GM18498 (cell line): ENCODE data around the gene NTM.

Experiments
- ATAC-seq: cut with Tn5 transposase; IDR thresholded peaks from one replicate; pipeline ENCODE4 v1.9.1; 2021; ENCODE audit warnings: mild to moderate bottlenecking, moderate library complexity; ENCODE audit not compliant: unreplicated experiment

The NTM gene

DNA sequence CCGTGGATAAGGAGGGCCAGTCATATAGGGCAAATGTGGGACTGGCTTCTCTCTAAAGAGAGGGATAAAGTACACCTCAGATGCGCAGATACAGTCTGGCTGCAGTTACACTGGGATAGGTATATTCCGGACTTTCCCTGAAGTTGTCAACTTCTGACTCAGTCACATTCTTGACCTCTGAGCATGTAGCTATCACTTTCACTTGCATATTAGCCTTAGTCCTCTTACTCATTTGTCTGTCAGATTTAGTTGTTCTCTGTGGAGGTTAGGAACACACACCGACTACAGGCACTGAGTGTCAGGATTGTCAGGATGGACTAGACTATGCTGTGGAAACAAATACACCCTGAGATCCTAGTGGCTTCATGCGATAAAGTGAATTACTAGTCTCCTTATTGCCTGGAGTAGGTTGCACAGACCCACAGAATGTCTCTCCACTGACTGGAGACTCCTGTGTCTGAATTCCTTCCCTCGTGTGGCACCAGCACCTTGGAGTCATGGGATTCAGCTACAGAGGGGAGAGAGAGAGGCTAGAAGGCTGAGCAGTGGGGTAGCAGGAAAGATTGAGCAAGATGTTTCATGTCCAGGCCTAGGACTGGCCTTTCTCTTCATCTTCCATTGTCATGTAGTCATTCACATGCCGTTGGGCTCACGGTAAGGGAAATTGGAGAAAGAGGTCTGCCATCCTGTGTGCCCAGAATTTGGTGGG is 654.3 kb downstream of the NTM start:
- ATAC-seq: peak; percentile 67

DNA sequence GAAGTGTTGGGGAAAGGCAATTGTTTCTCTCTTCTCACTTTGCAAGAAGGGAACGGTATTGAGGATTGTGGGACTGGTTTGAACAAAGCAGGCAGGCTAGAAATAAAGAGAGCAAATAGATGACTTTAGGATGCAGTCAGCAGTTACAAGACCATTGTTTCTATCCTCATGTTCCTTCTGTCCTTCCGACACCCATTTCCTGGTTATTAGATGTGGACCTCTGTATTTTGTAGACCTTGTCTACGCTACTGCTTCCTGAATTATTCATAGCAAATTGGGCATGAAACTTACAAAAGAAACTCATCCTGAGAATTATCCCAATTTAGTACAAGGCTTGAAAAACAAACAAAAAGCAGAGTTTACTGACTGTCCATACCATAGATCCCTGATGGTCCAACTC is 656.3 kb downstream of the NTM start:
- ATAC-seq: no peak

DNA sequence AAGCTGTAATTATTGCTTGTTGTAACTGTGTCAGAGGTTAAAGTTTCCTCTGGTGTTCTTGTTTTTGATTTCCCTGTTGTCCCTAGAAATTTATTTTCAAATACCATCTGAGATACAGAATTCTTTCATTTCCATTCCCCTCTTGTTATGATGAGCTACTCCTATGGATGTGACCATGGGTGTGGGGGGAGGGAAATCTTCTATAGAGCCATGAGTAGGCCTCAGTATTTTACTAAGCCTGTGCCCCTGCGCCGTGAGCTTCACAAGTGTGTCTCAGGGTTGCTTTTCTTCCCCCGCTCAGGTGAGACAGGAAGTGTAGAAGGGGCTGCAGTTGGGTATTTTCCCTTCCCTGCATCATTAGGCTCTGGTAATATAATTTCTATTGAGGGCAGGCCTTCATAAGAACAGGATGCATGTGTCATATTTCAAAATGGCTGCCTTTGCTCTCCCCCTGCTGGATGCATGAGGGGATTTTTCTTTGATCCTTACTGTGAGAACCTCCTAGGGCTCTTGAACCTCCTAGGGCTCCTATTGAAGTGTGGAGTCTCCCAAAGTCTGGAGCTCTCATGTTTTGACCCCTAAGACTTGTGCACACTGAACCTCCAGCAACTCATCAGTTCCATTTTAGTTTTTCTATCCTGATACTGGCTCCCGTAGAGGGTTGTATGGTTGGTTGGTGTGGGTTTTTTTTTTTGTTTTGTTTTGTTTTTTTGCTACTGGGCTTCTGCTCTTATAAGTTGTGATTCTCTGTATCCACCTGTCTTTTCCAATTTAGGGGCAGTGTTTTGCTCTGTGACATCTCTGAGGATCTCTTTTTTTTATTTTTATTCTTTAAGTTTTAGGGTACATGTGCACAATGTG is 658.2 kb downstream of the NTM start:
- no peak for ATAC-seq

DNA sequence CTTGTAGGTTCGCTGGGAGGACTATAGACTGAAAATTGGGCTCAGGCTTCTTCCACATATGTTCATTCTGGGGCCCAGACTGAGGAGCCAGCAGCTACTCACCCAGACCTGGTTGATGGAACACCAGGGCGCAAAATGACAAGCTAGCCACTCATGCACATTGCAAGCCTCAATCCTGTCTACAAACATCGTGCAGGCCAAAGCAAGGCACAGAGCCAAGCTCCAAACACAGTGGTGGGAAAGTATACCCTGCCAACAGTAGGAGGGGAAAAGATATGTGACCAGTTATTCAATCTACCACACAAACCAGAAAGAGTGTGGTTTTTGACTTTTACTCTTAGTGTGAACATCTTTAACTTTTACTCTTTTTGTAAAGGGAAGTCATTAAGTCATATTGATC is 660.5 kb downstream of the NTM start:
- ATAC-seq: no peak

DNA sequence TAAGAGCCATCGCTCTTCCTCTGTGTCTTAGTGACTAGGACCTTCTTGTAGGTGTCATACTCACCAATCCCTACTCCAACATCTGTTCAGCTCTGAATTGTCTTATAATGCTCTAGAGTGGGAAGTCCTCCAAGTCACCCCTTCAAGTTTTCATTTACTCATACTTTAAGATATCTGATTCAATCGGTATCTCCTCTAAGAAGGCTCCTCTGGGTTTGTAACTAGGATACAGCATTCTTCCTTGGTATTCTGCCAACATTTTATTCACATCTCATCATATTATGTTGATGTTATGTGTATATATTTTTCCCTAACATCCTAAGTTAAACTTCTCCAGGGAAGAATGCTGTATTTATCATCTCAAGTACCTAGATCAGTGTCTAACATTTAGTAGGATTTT is 662.1 kb downstream of the NTM start:
- ATAC-seq: no peak

DNA sequence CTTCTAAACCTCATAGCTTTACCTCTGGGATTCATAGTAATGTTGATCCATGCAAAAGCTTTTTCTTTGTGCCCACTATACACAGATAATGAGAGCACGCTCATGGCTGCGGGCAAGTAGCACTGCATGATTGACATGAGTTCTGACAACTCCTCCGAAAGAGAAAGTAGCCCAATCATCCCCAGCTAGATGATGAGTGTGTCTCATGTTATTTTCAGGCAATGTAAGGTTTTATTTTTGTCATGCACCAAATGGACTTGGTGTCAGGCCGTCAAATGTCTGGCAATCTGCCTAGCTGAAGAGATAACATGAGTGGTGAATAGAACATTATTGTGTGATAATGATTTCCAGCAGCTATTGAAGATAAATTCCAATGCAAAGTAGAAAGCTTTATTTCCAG is 662.6 kb downstream of the NTM start:
- ATAC-seq: no peak

DNA sequence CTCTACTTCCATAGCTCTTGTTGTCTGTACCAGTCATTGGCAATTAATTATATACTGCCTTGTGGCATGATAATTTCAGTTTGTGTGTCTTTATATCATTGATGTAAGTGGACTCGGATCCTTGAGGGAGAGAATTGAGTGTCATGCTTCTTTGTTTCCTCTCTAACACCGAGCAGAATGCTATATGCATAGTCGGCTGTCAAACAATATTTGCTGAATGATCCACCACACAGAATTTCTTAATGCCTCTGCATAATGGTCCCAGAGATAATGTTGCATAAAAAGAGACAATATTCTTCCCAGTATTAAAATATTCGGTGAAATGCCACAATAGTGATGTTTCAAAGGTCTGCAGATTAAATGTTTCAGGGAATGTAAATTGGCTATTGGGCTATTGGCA is 664.8 kb downstream of the NTM start:
- no peak for ATAC-seq

DNA sequence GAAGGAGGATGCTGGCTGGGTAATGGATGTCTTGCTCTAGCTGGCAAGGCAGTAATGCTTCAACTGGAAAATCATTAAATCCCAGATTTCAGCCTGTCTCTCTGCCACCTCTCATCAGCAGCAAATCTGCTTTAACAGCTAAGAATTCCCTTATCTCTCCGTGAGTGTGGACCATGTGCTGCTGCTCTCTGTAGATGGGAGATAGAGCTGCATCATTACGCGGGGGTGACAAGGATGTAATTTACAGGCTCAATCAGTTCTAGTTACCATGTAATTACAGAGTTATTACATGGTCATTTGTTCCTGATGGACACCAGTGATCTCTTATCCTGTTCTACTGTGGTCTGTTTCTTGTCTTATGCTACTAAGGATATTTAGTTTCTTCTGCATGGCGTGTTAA is 665.4 kb downstream of the NTM start:
- ATAC-seq: no peak

DNA sequence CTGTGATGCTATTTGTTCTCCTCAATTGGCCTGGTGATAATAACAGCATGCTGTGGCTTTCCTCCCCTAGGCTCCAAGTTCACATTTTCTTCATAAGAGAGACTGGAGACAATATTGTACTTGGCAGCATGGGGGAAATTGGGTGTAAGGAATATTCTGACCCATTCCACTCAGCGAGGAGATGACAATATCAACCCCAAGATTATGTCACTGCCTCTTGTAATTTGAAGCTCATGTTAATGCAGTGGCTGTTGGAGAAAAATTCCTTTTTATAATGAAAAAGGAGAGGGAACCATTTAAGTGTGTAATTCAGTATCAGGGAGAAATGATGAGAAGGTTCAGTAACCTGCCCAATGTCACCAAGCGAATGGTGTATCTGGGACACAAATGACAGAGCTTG is 665.8 kb downstream of the NTM start:
- ATAC-seq: no peak

DNA sequence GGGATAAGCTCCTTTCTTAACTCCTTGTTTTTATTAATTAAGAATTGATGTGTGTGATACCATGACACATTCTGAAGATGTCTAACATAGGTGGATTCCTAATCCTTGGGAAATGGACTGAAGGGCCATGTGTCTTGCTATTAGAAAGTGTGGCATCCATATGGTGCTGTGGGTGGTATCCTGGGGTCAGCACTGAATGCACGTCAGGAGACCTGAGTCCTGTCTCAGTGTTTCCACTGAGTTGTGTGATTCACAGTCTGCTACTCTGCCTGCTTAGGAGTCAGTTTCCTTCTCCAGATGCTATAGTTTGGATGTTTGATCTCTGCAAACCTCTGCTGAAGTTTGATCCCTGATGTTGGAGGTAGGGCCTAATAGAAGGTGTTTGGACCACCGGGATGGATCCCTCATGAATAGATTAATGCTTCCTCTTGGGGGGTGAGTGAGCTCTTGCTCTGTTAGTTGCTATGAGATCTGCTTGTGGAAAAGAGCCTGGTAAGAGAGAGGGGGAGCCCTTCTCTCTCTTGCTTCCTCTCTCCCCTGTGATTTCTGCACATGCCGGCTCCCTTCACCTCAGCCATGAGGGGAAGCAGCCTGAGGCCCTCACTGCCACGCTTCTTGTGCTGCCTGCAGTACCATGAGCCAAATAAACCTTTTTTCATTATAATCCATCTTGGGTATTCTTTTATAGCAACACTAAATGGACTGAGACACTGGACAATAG is 666.5 kb downstream of the NTM start:
- no peak for ATAC-seq

DNA sequence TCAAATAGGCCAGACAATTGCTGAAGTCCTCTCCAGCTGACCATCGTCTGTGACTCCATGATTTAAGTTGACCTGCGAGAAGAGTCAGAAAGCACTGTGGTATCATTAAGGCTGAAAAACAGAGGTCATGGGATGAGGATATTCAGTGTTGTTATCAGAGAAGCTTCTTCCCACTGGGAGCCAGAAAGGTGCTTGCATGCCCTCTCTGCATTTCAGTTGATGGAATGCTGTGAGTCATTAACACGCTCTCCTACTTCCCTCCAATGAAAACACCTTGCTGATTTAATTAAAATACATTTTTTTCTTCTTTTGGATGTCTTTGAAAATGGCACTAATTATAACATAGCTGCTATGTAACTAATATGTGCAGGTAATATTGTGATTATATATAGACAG is 667.0 kb downstream of the NTM start:
- ATAC-seq: no peak

DNA sequence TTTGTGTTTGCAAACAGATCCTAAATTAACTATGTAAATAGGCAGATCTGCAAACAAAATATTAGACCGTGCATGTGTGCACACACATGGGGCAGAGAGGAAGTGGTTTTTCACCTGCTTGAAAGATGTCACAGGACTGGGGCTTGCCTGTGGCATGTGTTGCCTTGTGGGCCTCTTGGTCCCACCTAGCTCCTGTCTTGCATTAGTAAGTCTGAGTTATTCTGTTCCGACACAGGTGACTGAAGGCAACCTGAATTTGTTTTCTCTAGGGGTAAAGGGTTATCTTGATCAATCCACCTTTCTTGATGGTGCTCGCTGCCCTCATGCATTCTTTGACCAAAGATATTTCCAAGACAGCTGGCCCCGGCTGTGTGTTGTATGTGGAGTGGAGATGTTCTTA is 667.5 kb downstream of the NTM start:
- no peak for ATAC-seq

DNA sequence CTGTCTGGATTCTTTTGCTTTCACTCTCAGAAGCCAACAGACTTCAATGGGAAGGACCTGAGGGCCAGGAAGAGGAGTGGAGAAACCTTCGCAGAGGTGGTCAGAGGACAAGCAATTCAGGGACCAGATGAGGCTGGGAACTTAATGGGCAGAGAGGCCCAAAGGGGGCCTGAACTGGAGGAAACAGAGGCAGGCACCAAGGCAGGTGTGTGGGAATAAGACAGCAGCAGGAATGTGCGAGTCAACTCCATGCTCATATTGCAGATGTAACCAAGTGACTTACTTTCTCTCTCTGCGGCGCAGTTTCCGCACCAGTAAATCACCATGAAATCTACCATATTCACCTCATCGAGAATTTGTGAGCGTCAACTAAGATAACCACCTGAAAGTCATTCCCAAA is 669.1 kb downstream of the NTM start:
- no peak for ATAC-seq

DNA sequence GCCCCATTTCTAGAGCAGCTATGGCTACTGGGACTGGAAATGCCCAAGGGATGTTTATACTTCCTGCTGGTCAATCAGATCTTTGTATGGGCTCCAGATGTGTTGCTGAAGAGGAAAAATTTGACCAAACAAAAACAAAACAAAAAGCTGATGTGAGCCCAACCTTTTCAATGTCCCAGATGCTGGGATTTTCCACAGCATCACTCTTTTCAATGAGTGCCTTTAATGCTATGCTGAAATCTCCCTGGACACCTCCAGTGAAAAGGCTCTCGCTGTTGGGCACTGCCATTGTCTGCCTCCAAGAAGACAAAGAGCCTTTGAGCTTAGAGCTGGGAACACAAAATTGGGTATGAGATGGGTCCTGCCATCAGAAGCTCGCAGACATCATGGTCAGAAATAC is 671.9 kb downstream of the NTM start:
- no peak for ATAC-seq

DNA sequence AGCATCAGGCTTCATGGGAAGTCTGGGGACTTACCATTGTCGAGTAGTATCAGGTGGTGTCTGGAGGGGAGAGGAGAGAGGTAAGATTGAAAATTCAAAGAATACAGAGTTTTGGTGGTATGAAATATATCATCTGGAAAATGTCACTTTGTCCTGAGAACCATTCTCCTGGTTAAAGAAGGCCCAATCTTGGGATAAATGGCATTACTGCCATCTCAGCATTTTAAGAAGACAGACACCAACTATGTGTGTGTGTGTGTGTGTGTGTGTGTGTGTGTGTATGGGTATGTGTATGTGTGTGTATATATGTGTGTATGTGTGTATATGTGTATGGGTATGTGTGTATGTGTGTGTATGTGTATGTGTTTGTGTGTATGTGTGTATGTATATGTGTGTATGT is 673.3 kb downstream of the NTM start:
- ATAC-seq: no peak

DNA sequence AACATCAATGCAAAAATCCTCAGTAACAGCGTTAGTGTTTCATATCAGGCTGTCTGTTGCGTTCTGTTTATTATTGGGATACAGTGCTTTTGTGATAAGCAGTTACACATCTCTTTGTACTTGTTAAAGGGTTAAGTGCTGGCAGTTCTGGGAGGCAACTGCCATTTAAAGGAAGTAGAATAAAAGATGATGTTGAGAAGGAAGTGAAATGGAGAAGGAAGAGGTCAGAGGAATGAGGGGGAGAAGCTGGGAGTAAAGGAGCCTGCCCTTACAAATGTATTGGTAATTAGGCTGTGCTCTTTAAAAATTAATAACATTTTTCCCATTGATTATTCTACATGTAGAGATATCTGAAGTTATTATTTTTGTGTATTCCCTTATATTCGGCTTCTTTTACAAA is 674.7 kb downstream of the NTM start:
- no peak for ATAC-seq

DNA sequence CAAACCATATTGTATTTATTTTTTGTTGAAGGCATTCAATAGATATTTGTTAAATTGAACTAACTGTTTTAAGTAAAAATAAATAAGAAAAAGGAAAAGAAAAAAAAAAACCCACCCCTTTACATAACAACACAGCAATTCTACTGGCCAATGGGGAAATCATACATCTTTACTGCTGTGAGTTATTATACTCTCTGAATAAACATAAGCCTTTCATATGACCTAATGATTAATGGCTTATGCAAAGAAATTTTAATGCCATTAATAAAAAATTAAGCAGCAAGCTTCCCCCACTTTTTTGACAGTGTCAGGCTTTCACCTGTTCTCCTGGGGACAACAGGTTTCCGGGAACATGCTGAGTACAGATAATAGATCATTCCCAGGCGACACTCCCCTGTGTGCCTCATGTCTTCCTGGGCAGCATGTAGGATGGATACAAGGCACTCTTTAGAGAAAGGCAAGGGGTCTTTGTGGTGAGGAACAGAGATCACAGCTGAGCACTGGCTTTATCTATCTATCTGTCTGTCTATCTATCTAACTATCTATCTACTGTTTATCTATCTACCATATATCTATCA is 676.0 kb downstream of the NTM start:
- ATAC-seq: no peak

DNA sequence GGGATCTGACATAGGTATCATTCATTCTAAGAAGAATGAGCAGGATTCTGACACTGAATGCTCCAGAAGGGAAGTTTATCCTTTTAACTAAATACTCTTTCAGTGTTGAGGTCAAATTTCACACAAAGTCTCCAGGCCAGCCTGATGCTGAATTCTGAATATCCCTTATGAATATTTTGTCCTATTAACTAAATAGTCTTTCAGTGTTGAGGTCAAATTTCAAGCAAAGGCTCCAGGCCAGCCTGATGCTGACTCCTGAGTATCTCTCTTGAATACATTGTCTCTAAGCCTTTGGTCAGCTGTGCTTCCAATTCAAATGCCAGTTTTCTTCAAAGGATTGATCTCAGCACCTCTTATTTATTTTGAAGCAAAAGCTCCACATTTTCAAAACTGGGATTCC is 676.8 kb downstream of the NTM start:
- ATAC-seq: no peak

DNA sequence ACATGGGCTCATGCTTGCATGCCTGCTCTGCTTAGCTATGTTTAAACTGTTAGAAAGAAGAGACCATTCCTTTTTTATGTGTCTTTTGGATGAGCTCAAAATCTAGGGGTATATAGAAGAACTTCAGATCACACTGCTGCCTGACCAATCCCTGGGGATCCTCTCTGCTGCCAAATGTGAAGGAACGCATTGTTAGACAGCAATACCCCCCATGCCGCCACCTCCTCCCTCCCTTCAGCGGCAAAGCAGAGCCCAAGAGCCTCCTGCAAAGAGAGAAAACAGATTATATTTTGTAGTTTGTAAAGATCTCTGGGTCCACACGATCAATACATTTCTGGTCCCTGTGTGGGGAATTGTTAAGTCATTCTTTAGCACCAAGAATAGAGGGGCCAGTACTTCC is 677.6 kb downstream of the NTM start:
- ATAC-seq: no peak

DNA sequence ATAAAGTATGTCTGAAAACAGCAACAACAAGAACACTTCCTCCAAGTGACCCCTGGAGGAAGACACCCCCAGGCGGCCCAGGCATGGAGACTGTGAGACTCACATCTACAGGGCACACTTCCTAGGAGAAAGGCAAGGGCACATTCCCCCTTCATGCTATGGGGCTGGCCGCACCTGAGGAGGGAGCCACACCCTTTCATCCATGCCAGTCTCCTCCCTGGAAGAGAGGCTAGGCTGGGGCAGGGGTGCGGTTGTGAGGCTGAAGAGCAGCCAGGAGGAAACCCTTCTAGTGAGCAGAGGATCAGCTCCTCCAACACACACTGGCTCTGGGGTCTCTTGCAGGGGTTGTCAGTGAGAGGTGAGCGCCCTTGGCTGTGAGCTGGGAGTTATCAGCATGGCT is 678.8 kb downstream of the NTM start:
- ATAC-seq: no peak

DNA sequence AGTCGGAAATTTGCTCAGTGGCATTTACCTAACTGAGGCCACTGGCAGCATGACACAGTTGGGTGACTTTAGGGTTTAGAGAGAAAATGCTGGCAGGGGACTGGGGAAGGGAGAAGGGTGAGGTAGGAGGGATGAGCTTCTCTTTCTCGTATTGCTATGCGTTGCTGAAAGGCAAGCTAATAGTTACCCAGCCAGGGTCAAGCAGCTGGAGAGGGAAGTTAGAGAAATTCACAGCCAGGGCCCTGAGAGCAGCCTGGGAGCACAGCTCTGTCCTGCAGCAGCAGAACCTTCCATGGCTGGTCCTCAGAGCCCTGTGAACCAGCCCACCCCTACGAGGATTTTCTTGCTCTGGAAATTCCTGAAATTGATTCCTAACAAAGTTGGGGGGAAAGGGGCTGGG is 679.6 kb downstream of the NTM start:
- no peak for ATAC-seq
